Sigmoid colon (tissue), 4 donors: ENCODE results near the gene GLS.

Source experiments
- EP300 ChIP-seq, 4 donors: sonication (generic); formaldehyde crosslinking; IDR thresholded peaks; one replicate each; pipeline ENCODE4 v1.6.1; 2017; ENCODE audit warnings: antibody characterized with exemption in 4 of 4
- POLR2A ChIP-seq, 2 donors: fragments of 450-650 bp; IDR thresholded peaks; one replicate each; pipeline ENCODE4 v1.6.1; 2016; ENCODE audit warnings: antibody characterized with exemption in 2 of 2, mild to moderate bottlenecking in 2 of 2, moderate library complexity in 2 of 2
- POLR2AphosphoS5 ChIP-seq, 4 donors: sonication (generic); formaldehyde crosslinking; IDR thresholded peaks; one replicate each; pipeline ENCODE4 v1.6.1; 2017; ENCODE audit warnings: antibody characterized with exemption in 4 of 4
- TF ChIP-seq, protein P1 (sequence below), 4 experiments: fragments of 450-650 bp in 3 of 4; fragments of 200-600 bp in 1 of 4; IDR thresholded peaks; one replicate each; pipeline ENCODE4 v1.5.1; 2016 to 2019; ENCODE audit warnings: antibody characterized with exemption in 4 of 4, mild to moderate bottlenecking in 3 of 4, moderate library complexity in 2 of 4

DNA sequence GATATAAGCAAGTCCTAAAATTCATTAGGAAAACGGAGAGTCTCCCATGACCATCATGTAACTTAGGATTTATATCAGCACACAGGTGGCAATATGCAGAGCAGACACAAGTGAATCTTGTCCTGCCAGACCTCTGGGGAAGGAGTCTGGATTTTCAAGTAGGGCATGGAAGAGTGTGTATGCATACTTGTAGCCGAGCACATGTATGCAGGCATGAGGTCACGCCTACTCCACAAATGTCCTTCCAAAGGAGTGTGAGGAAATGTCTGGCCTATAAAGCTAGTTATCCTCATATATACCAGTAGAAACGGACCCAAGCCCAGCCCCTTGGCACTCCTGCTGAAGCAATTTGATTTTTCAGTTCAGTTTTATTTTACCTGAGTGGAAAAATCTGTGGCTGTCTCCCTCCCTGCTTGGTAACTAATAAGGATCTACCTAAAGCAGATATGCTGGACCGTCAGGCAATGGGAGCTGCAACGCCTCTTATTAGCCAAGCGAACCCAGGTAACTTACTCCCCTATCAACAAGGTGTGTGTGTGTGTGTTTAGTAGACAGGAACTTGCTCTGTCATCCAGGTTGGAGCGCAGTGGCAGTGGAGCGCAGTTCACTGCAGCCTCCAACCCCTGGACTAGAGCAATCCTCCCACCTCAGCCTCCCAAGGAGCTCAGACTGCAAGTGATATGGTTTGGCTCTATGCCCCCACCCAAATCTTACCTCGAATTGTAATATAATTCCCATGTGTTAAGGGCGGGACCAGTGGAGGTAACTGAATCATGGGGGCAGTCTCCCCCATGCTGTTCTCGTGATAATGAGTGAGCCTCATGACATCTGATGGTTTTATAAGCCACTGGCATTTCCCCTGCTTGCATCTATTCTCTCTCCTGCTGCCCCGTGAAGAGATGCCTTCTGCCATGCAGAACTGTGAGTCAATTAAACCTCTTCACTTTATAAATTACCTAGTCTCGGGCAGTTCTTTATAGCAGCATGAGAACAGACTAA lies 130.6 kb downstream of the GLS start:
- TF ChIP-seq POLR2AphosphoS5 (IDR thresholded peaks at IDR 0.05) (no peak), POLR2A (IDR thresholded peaks at IDR 0.05) (no peak), EP300 (IDR thresholded peaks at IDR 0.05) (no peak)
- TF ChIP-seq, protein P1, sequence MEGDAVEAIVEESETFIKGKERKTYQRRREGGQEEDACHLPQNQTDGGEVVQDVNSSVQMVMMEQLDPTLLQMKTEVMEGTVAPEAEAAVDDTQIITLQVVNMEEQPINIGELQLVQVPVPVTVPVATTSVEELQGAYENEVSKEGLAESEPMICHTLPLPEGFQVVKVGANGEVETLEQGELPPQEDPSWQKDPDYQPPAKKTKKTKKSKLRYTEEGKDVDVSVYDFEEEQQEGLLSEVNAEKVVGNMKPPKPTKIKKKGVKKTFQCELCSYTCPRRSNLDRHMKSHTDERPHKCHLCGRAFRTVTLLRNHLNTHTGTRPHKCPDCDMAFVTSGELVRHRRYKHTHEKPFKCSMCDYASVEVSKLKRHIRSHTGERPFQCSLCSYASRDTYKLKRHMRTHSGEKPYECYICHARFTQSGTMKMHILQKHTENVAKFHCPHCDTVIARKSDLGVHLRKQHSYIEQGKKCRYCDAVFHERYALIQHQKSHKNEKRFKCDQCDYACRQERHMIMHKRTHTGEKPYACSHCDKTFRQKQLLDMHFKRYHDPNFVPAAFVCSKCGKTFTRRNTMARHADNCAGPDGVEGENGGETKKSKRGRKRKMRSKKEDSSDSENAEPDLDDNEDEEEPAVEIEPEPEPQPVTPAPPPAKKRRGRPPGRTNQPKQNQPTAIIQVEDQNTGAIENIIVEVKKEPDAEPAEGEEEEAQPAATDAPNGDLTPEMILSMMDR (IDR thresholded peaks at IDR 0.05): no peak
